SU-DHL-6 (cell line): Measurements from ENCODE around the gene ADCY7.

Source experiments
- EZH2phosphoT487 ChIP-seq: fragments of 200-600 bp; sonication (generic), shearing (Covaris generic); conservative IDR thresholded peaks from 2 replicates; pipeline ENCODE4 v1.6.1; 2018; ENCODE audit warnings: mild to moderate bottlenecking, antibody characterized with exemption, low read length, moderate library complexity, mixed read lengths
- TF ChIP-seq, protein P1 (sequence below): fragments of 200-600 bp; sonication (generic); IDR thresholded peaks from one replicate; pipeline ENCODE4 v1.5.1; 2017; ENCODE audit warnings: antibody characterized with exemption, mild to moderate bottlenecking, low read length, moderate library complexity; ENCODE audit not compliant: insufficient read depth, poor library complexity, severe bottlenecking

DNA sequence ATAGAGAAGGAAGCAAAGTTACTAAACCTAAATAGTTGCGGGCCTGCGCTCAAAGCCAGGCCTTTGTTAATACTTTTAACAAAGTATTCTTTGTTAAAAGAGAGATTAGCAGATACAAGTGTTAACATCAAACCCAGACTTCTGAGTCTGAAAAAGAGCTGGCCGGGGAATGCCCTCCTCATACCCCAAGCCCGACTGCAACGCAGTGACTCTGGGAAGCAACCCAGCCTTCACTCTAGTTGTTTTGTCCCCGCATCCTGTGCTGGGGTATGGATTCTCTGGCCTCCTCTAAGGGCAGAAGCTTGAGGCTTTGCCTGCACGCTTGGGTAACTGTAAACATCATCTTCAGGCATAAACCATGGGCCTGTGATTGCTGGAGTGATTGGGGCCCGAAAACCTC, 48.3 kb downstream of the ADCY7 start:
- TF ChIP-seq, protein P1, sequence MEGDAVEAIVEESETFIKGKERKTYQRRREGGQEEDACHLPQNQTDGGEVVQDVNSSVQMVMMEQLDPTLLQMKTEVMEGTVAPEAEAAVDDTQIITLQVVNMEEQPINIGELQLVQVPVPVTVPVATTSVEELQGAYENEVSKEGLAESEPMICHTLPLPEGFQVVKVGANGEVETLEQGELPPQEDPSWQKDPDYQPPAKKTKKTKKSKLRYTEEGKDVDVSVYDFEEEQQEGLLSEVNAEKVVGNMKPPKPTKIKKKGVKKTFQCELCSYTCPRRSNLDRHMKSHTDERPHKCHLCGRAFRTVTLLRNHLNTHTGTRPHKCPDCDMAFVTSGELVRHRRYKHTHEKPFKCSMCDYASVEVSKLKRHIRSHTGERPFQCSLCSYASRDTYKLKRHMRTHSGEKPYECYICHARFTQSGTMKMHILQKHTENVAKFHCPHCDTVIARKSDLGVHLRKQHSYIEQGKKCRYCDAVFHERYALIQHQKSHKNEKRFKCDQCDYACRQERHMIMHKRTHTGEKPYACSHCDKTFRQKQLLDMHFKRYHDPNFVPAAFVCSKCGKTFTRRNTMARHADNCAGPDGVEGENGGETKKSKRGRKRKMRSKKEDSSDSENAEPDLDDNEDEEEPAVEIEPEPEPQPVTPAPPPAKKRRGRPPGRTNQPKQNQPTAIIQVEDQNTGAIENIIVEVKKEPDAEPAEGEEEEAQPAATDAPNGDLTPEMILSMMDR, result no peak
- no peak for TF ChIP-seq EZH2phosphoT487
